K562 (cell line): ENCODE data around the gene TUT7. TPM values are rescaled to one million over a fixed set of nuclear protein-coding genes. Genes with fewer than 3 reads are reported as not detected.

Source experiments
- ASH1L ChIP-seq: fragments of 450-650 bp; IDR thresholded peaks from 2 replicates; pipeline ENCODE4 v1.6.1; 2018; ENCODE audit warnings: borderline replicate concordance, mild to moderate bottlenecking, low read depth; ENCODE audit not compliant: partially characterized antibody
- BRCA1 ChIP-seq, 2 experiments: fragments of 450-650 bp in 1 of 2; sonication (generic) in 1 of 2; formaldehyde crosslinking in 1 of 2; IDR thresholded peaks; 2 replicates each; pipeline versions ENCODE4 v1.5.0 to v1.6.1; 2017 to 2020; ENCODE audit warnings: mild to moderate bottlenecking in 1 of 2, missing genetic modification reagents in 1 of 2
- CBX1 ChIP-seq: sonication (generic); IDR thresholded peaks from 2 replicates; pipeline ENCODE4 v1.6.1; 2016; ENCODE audit warnings: antibody characterized with exemption, low read depth, mild to moderate bottlenecking
- KDM4B ChIP-seq, 2 experiments: fragments of 450-650 bp in 1 of 2; sonication (generic) in 1 of 2; IDR thresholded peaks; 2 replicates each; pipeline ENCODE4 v1.6.1; 2016 to 2017; ENCODE audit warnings: borderline replicate concordance in 2 of 2, antibody characterized with exemption in 1 of 2, low read depth in 1 of 2, mild to moderate bottlenecking in 1 of 2
- MEF2D ChIP-seq: conservative IDR thresholded peaks from 2 replicates; pipeline ENCODE4 v1.6.1; 2016; ENCODE audit warnings: low read depth, missing genetic modification characterization, missing compliant biosample characterization
- NFYB ChIP-seq: IDR thresholded peaks from 2 replicates; pipeline ENCODE4 v1.6.1; 2011; ENCODE audit warnings: mild to moderate bottlenecking, moderate library complexity; ENCODE audit not compliant: insufficient read length; ENCODE audit errors: extremely low read depth
- SNRNP70 ChIP-seq: fragments of 200-400 bp; formaldehyde crosslinking; optimal IDR thresholded peaks from 2 replicates; pipeline ENCODE3; 2017; ENCODE audit warnings: low read depth, low read length
- UBTF ChIP-seq, 2 experiments: IDR thresholded peaks; 2 replicates each; pipeline ENCODE4 v1.6.1; 2012; ENCODE audit warnings: improper control_type of control experiment in 2 of 2, low read depth in 2 of 2, low read length in 2 of 2, borderline replicate concordance in 1 of 2
- ZNF584 ChIP-seq: fragments of 200-800 bp; sonication (Bioruptor generic); IDR thresholded peaks from 2 replicates; pipeline ENCODE4 v1.6.1; 2016; ENCODE audit warnings: low read depth, mild to moderate bottlenecking, missing genetic modification characterization, missing compliant biosample characterization
- polyA plus RNA-seq, 8 experiments: library from polyadenylated mRNA; depleted of rRNA in 4 of 8; stranded (reverse) in 5 of 8; unstranded in 3 of 8; fragments of >200 nt; fragmentation: Nextera tagmentation in 2 of 8; fragmentation: Illumina TruSeq in 1 of 8; extraction: Ambion mirVana in 2 of 8; extraction: Trizol in 1 of 8; gene quantifications; 2 replicates each; pipeline versions ENCODE4 v1.2.1 to v1.2.3, GENCODE V29; 2011 to 2014; ENCODE audit warnings: inconsistent platforms in 1 of 8, missing spikeins in 1 of 8
- total RNA-seq, 7 experiments: library from RNA; depleted of rRNA in 6 of 7; stranded (reverse); fragments of >200 nt in 6 of 7; fragmentation: Illumina TruSeq in 2 of 7; extraction: Trizol in 2 of 7; gene quantifications; 2 replicates each; pipeline versions ENCODE4 v1.2.1 to v1.2.3, GENCODE V29; 2011 to 2021; ENCODE audit warnings: low replicate concordance in 1 of 7

The TUT7 gene
- total and polyA plus RNA-seq, 9 of the 15 experiments (the other 6 are each of a cell fraction or from before 2014, with no cell fraction given): 5.9 to 26.9 (median 15.2) TPM

- TF ChIP-seq UBTF (IDR thresholded peaks at IDR 0.05; ENCODE audit: borderline replicate concordance in 1 of 2, low read depth in 2 of 2, low read length in 2 of 2) (no peak), ZNF584 (CRISPR knock-in tag) (no peak), CBX1 (no peak), MEF2D (no peak), KDM4B (IDR thresholded peaks at IDR 0.05; ENCODE audit: borderline replicate concordance in 2 of 2, low read depth in 1 of 2) (no peak), NFYB (no peak), BRCA1 (IDR thresholded peaks at IDR 0.05) (no peak), BRCA1 (CRISPR knock-in tag; IDR thresholded peaks at IDR 0.05) (no peak), ASH1L (no peak), SNRNP70 (no peak)
- TF ChIP-seq, all 486 proteins: peak for 0
These were observed 15.6 kb upstream of the TUT7 start (continued) for GRCh38 chr9:86369810-86370209.
